ENCODE data around the gene KCNIP4. TPM values are rescaled to one million over a fixed set of nuclear protein-coding genes. Genes with fewer than 3 reads are reported as not detected.

Gene KCNIP4
- total RNA-seq, 4 donors from 2014 or later = 0.19 TPM; not detected in 3

DNA sequence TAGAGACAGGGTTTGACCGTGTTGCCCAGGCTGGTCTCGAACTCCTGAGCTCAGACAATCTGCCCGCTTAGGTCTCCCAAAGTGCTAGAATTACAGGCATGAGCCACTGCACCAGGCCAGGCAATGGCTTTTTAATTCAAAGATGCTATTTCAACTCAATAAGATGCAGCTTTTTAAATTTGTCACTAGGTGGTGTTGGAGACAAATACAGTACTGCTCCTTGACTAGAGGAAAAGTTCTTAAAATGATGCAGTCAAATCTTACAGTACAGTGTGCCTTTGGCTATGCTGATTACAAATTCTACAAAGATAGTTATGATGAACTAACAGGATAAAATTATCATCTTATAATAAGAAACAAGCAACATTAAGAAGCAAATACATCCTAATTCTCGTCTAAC, 441.1 kb downstream of the KCNIP4 start:
- H3K36me3 ChIP-seq = no peaks in the 10 kb centered on the region
- WGBS, 2 donors = 84 to 87% methylated on average over 4 of the region's 4 CpGs
- H3K9me3 ChIP-seq = no peaks in the 10 kb centered on the region
- intact Hi-C loops (cut with DNase I) = no loop called here
- no peak for DNase-seq
- no peaks in the 10 kb centered on the region for H3K4me1 ChIP-seq
- TF ChIP-seq, protein P1, sequence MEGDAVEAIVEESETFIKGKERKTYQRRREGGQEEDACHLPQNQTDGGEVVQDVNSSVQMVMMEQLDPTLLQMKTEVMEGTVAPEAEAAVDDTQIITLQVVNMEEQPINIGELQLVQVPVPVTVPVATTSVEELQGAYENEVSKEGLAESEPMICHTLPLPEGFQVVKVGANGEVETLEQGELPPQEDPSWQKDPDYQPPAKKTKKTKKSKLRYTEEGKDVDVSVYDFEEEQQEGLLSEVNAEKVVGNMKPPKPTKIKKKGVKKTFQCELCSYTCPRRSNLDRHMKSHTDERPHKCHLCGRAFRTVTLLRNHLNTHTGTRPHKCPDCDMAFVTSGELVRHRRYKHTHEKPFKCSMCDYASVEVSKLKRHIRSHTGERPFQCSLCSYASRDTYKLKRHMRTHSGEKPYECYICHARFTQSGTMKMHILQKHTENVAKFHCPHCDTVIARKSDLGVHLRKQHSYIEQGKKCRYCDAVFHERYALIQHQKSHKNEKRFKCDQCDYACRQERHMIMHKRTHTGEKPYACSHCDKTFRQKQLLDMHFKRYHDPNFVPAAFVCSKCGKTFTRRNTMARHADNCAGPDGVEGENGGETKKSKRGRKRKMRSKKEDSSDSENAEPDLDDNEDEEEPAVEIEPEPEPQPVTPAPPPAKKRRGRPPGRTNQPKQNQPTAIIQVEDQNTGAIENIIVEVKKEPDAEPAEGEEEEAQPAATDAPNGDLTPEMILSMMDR (IDR thresholded peaks at IDR 0.05) = no peak
- TF ChIP-seq POLR2A (IDR thresholded peaks at IDR 0.05) = no peak
- H3K27me3 ChIP-seq = no peaks in the 10 kb centered on the region
- no peak overlapping the region for H3K27ac ChIP-seq
- H3K4me3 ChIP-seq = no peak overlapping the region

GRCh38 chr4:21490682-21491081, 457.9 kb downstream of the KCNIP4 start:
- H3K36me3 ChIP-seq = no peaks in the 10 kb centered on the region
- H3K27ac ChIP-seq = no peak overlapping the region
- no peaks in the 10 kb centered on the region for H3K9me3 ChIP-seq
- TF ChIP-seq, protein P1 (IDR thresholded peaks at IDR 0.05) = no peak
- no peak for TF ChIP-seq POLR2A (IDR thresholded peaks at IDR 0.05)
- 55 to 71% methylated on average over 1 of the region's 1 CpG for WGBS, 2 donors
- intact Hi-C loops (cut with DNase I) = no loop called here
- H3K4me3 ChIP-seq = no peak overlapping the region
- no peaks in the 10 kb centered on the region for H3K4me1 ChIP-seq
- H3K27me3 ChIP-seq = no peaks in the 10 kb centered on the region
- no peak for DNase-seq

DNA sequence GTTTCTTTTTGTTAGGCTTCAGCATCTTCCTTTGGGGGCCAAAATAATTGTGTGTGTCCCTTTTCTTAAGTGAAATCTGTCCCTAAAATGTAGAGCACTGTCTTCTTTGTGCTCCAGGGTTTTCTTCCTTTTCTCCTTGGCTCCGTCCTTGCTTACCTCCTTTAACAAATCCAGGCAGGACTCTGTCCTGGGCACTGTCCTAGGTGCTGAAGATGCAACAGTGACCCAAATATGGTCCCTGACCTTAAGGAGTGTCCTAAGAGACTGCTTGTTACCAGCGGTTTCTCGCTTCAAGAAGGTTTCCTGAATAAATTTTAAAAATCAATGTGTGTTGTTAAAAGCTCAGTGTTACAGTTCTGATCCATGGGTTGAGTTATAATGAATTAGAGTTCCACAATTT, 471.8 kb downstream of the KCNIP4 start:
- WGBS, 2 donors = 12 to 33% methylated on average over 3 of the region's 3 CpGs
- H3K27me3 ChIP-seq = peaks cover 0 to 5% (median 0%) of the 10 kb centered on the region in 4 donors

DNA sequence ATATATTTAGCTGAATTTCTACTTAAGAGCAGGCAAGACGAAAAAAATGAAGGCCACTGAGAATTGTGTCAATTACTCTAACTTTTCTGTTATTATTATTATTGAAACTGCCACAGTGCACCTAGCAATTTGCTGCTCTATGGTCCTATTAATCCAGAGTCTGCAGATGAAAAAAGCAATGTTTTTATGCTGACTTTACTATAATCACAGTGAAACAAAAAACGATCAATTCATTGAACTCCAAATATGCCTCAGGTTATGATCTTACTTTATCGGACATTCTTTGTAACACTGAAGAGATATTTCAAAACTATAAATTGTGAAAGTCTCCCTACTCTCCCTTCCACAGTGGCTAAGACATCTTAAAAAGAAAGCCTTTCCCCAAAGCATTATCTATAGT, 474.4 kb downstream of the KCNIP4 start:
- 45 to 58% methylated on average over 3 of the region's 3 CpGs for WGBS, 2 donors
- intact Hi-C loops (cut with DNase I) = no loop called here

More for the DNA sequence above, 471.8 kb downstream of the KCNIP4 start:
- no peak for DNase-seq
- intact Hi-C loops (cut with DNase I) = no loop called here
- no peak overlapping the region for H3K27ac ChIP-seq
- TF ChIP-seq, protein P1 (IDR thresholded peaks at IDR 0.05) = no peak
- no peak for TF ChIP-seq POLR2A (IDR thresholded peaks at IDR 0.05)
- H3K9me3 ChIP-seq = no peaks in the 10 kb centered on the region
- no peaks in the 10 kb centered on the region for H3K4me1 ChIP-seq
- no peaks in the 10 kb centered on the region for H3K36me3 ChIP-seq
- no peak overlapping the region for H3K4me3 ChIP-seq

DNA sequence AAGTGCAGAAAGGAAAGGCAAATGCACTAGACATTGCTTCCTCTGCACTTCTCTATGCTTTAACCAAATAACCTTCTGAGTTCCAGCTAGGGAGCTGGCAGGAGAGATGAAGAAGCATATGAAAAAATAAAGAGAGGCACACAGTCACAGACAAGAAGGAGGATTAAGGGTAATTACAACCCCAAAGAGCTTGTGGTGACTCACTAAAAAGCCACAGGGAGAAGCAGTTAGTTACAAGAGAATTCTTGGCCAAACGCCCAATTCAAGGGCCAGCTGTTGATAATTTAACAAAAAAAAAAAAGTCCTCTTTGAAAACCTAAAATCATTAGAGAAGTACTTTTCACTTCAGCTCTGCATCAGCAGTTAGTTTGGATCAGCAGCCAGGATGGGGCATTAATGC, 478.0 kb downstream of the KCNIP4 start:
- Histone ChIP-seq H3K4me3 (no peak overlapping the region), H3K9me3 (no peaks in the 10 kb centered on the region), H3K4me1 (peaks cover 0 to 11% (median 0%) of the 10 kb centered on the region in 3 donors), H3K27me3 (peaks cover 0 to 5% (median 0%) of the 10 kb centered on the region in 4 donors), H3K27ac (no peak overlapping the region), H3K36me3 (no peaks in the 10 kb centered on the region)
- DNase-seq = no peak
- TF ChIP-seq POLR2A (IDR thresholded peaks at IDR 0.05) = no peak
- TF ChIP-seq, protein P1 (IDR thresholded peaks at IDR 0.05) = no peak
- 0 to 10% methylated on average over 1 of the region's 1 CpG for WGBS, 2 donors
- intact Hi-C loops (cut with DNase I) = no loop called here

More for the DNA sequence above, 474.4 kb downstream of the KCNIP4 start:
- DNase-seq = no peak
- TF ChIP-seq, protein P1 (IDR thresholded peaks at IDR 0.05) = no peak
- TF ChIP-seq POLR2A (IDR thresholded peaks at IDR 0.05) = no peak
- Histone ChIP-seq H3K27me3 (peaks cover 0 to 5% (median 0%) of the 10 kb centered on the region in 4 donors), H3K9me3 (no peaks in the 10 kb centered on the region), H3K4me3 (no peak overlapping the region), H3K36me3 (no peaks in the 10 kb centered on the region), H3K4me1 (peaks cover 0 to 11% (median 0%) of the 10 kb centered on the region in 3 donors), H3K27ac (no peak overlapping the region)
